GM15510 (cell line): ENCODE data around the gene RAB40C.

Source experiments
- POLR2A ChIP-seq: IDR thresholded peaks from 3 replicates; pipeline ENCODE4 v1.6.1; 2011; ENCODE audit warnings: borderline replicate concordance; ENCODE audit not compliant: insufficient read length; ENCODE audit errors: extremely low read depth

RAB40C gene

DNA sequence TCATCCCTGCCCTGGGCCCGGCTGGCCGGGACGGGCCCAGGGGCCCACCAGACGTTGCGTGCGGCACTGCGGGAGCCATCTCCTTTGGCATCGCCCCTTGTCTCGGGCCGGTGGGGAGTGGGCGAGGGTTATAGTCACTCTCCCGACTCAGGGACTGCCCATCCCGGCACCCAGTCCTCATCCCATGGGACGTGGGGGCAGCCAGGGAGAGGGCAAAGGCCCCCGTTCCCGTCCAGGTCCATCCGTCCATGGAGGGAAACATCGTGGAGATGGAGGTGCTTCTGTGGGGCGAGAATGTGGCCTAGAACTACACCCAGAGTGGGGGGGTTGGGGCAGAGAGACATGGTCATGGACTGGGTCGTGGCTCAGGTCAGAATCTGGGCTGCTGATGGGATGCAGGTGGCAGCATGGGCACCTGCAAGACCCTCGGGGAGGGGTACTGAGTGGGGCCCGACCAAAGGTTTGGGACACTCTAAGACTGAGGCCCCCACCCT is 56.9 kb downstream of the RAB40C start:
- TF ChIP-seq POLR2A, result no peak

- TF ChIP-seq POLR2A, result peak; percentile 13
Observed at GRCh38 chr16:647173-647902, 57.5 kb downstream of the RAB40C start.

DNA sequence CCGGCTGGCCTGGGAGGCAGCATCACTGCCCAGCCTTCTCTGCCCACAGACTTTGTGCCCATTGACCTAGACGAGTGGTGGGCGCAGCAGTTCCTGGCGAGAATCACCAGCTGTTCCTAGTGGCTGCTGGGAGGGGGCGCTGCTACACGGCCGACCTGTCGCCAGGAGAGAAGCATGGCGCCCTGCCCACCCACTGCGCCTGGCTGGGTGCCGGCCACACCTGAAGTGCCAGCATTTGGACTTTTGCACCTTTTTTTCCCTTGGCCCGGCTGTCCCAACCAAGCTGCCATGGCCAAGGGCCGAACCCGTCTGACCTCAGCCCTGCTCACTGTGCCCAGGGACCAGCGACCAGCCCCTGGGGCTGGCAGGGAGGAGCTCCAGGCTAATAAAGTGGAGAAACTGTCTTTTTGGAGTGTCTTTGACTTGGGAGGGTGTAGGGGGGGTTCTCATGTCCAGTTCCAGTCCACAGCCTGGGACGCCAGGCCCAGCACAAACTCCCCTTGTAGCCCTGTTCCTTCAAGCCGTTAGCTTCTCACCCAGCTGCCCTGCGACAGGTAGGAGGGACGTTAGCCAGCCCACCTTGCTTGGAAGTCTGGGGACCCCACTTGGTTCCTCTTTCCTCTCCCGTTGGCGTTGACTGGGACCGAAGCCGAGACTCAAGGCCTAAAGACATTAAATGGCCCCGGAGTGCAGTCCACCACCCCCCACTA is 58.4 kb downstream of the RAB40C start:
- peak; percentile 13 for TF ChIP-seq POLR2A

GRCh38 chr16:648781-649589 is 59.1 kb downstream of the RAB40C start, which contains the start of gene WDR90:
TSS of gene WDR90 (plus strand) at chr16:649365. CDS start at chr16:649417, 52 bp downstream.
- TF ChIP-seq POLR2A, result peak; percentile 63

DNA sequence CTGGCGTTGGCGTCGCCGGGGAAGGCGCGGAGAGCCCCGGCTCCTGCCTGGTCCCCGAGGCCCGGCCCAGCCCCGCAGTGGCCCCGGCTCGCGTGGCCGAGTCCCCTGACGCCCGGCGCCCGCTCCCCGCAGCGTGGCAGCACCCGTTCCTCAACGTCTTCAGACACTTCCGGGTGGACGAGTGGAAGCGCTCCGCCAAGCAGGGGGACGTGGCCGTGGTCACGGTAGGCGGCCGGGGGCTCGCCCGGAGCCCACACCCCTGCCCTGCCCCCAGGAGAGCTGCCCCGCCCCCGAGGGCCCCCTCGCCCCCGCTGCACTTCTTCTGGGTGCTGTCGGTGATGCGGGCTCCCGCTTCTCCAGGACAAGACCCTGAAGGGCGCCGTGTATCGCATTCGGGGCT is 59.8 kb downstream of the RAB40C start:
- TF ChIP-seq POLR2A, result no peak

DNA sequence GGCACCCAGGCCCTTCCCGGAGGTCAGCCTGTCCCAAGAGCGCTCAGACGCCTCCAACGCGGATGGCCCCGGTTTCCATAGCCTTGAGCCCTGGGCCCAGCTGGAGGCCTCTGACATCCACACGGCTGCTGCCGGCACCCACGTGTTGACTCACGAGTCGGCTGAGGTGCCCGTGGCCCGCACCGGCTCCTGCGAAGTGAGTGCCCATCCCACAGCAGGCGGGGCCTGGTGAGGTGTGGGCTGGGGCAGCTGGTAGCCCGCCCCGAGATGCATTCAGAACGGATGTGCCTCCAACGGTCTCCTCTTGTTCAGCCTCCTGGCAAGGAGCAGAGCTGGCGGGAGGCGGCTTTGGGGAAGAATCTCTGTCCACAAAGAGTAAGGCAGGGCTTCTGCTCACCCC is 62.0 kb downstream of the RAB40C start:
- TF ChIP-seq POLR2A, result no peak

DNA sequence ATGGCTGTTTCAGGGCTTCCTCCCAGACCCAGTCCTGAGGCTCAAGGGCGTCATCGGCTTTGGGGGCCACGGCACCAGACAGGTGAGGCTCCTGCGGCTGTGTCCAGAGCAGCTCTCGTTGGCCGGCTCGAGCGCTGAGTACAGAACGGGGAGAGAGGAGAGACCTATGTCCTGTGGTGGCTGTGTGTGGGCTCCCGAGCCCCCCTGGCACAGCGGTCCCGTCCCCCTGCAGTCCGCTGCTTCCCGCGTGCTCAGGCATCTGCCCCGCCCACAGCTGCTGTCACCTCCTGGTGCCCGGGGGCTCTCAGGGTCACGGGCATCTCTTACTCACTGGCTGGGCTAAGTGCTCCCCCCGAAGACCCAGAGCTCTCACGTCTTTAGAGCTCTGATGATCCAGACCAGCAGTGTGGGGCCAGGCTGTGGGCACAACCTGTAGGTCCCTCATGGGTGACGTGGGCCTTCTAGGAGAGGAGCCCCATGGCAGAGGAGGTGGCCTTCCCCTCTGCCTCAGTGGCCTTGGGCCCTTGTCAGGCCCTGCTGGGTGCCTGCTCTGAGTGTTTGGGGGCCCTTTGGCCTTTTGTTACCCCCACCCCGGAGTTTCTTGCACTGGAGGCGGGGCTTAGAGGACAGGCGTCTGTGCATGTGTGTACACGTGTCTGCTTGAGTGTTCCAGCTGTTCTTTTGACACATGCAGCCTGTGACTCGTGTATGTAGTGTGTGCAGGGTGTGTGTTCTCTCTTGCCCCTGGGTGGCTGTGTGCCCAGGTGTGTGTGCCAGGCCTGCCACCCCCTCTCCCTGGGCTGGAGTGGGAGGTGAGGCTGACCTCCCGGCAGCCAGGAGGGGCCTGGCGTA is 62.8 kb downstream of the RAB40C start:
- no peak for TF ChIP-seq POLR2A

- no peak for TF ChIP-seq POLR2A
Observed at GRCh38 chr16:654034-654433, 64.2 kb downstream of the RAB40C start.

GRCh38 chr16:657487-657886 is 67.6 kb downstream of the RAB40C start:
- TF ChIP-seq POLR2A, result no peak

DNA sequence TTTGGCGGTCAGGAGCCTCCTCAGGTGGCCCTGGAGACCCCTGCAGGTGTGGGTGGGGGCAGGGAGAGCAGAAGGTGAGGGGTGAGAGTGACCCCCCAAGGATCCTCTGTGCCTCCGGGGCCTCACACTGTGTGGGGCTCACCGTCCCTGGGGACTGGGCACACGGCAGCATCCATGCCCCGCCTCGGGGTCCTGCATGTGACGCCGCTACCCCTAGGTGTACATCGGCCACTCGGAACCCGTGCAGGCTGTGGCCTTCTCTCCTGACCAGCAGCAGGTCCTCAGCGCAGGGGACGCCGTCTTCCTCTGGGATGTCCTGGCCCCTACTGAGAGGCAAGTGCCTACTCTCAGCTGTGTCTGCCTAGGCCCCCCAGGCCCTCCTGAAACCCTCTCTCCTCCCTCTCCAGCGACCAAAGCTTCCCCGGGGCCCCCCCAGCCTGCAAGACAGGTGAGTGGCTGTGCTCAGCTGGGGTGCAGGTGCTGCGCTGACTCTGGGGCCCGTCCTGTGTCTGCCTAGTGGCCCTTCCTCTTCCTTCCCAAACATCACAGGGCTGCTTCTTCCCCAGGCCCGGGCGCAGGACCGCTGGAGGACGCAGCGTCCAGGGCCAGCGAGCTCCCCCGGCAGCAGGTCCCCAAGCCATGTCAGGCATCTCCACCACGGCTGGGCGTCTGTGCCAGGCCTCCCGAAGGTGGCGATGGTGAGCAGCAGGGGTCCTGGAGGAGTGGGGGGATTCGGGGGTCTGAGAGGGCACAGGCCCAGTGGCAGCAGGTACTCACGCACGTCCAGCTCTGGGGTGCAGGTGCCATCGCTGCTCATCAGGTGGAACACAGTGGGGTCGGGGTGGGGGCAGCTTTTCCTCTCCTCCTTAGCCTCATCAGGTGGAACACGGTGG is 69.1 kb downstream of the RAB40C start:
- no peak for TF ChIP-seq POLR2A

DNA sequence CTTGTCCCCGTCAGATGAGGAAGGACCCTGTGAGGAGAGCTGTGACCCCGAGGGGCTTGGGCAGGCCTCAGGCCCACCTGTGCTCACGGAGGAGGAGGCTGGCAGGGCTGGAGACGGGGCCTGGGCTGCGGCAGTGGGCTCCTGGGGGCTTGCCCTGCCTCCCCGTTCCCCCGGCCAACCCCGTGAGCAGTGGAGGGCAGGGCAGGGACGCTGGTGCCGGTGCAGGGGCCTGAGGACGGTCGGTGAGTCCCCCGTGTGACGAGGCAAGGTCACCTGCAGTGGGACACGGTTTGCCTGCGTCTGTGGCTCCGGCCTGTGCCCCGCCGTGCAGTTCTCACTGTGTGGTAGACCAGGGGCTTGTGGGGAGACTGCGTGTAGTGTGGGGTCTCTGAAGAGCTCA is 69.8 kb downstream of the RAB40C start:
- no peak for TF ChIP-seq POLR2A

GRCh38 chr16:660132-660458 is 70.2 kb downstream of the RAB40C start:
- no peak for TF ChIP-seq POLR2A

DNA sequence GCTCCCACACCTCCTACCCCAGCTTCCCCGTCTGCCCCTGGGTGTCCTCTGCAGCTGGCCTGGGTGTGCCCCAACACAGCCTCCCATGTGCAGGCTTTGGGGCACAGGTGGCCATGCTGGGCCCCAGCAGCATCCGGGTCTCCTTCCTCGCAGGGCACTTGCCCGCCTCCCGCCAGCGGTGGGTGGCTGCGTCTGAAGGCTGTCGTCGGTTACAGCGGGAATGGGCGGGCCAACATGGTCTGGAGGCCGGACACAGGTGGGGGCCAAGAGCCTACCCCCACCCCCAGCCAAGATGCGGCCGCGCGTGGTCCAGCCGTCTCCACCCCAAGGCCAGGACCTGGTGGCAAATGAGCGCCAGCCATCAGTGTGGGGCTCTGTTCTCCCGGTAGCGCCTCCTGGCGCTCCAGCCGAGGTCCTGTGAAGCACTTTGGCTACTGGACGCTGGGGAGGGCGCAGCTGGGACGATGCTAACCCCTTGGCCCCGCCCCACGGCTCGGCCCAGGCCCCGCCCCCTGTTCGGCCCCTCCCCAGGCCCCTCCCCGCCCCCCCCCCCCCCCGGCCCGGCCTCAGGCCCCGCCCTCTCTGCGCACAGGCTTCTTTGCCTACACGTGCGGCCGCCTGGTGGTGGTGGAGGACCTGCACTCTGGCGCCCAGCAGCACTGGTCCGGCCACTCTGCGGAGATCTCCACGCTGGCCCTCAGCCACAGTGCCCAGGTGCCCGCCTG is 70.8 kb downstream of the RAB40C start:
- TF ChIP-seq POLR2A, result peak; percentile 30
